ENCODE measurements around the gene MORC1.
"Not testable (repeated sequence)": the region's sequence is repeated elsewhere in the genome, so short reads cannot be mapped to it uniquely, and the experiment has no call there.

The MORC1 gene

DNA sequence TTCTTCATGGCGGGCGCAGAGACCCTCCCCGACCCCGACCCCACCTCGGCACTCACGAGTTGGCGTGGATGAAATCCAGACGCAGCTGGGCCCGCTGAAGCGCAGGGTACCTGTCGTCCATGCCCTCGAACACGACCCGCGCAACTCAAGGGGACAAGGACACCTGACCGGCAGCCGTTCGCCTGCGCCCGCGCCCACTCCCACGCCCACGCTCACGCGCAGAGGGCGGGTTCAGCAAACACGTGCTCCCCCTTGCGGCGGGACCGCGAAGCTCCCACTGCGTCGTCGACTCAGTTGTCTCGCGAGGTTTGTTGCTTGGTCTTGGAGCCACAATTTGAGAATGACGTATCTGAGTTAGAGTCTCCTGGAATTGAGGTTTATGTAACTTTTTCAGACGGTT, at the start of gene MORC1:
MORC1 (minus strand) TSS at position 196 of the 400 bp plus-strand sequence; CDS start at position 121, 75 bp downstream.
- Histone ChIP-seq H3K27me3 (ENCODE audit: control insufficient read depth, insufficient read depth, low read length) (no peaks in the 10 kb centered on the region), H3K36me3 (ENCODE audit: control insufficient read depth, insufficient read depth, low read length) (no peaks in the 10 kb centered on the region), H3K9ac (ENCODE audit: low read depth, low read length) (no peak within 1 kb of the TSS), H3K4me3 (ENCODE audit: low read depth, low read length) (no peak within 1 kb of the TSS), H3K4me1 (ENCODE audit: control insufficient read depth, insufficient read depth, low read length) (no peaks in the 10 kb centered on the region), H3K9me3 (ENCODE audit: control insufficient read depth, insufficient read depth, low read length) (no peaks in the 10 kb centered on the region)

GRCh38 chr3:109165905-109166304, 48.0 kb upstream of the MORC1 start:
- Histone ChIP-seq H3K4me3 (ENCODE audit: low read depth, low read length) (no peak overlapping the region), H3K4me1 (ENCODE audit: control insufficient read depth, insufficient read depth, low read length) (no peaks in the 10 kb centered on the region), H3K9me3 (ENCODE audit: control insufficient read depth, insufficient read depth, low read length) (no peaks in the 10 kb centered on the region), H3K27me3 (ENCODE audit: control insufficient read depth, insufficient read depth, low read length) (no peaks in the 10 kb centered on the region), H3K9ac (ENCODE audit: low read depth, low read length) (no peak overlapping the region), H3K36me3 (ENCODE audit: control insufficient read depth, insufficient read depth, low read length) (no peaks in the 10 kb centered on the region)

GRCh38 chr3:109161487-109162123, 43.7 kb upstream of the MORC1 start:
- Histone ChIP-seq H3K27me3 (ENCODE audit: control insufficient read depth, insufficient read depth, low read length) (no peaks in the 10 kb centered on the region), H3K9ac (ENCODE audit: low read depth, low read length) (no peak overlapping the region), H3K4me1 (ENCODE audit: control insufficient read depth, insufficient read depth, low read length) (no peaks in the 10 kb centered on the region), H3K4me3 (ENCODE audit: low read depth, low read length) (no peak overlapping the region), H3K9me3 (ENCODE audit: control insufficient read depth, insufficient read depth, low read length) (no peaks in the 10 kb centered on the region), H3K36me3 (ENCODE audit: control insufficient read depth, insufficient read depth, low read length) (no peaks in the 10 kb centered on the region)

DNA sequence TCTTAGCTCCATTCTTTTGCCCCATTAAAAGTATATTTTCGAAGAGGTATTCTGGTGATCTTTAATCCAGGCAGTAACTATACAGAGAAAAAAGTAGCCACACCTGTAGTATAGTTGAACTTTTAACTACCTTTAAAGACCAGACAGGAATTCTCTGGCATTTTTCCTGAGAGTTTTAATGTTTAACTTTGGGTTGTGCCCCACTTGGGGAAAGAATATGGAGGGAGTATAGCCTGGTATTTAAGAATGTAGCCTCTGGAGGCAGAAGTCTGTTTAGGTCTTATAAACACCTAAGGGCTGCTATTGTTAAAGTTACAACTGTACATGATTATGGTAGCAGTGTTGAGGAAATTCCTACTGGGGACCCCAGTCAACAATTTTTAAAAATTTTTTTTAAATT, 37.9 kb upstream of the MORC1 start:
- H3K9me3 ChIP-seq (ENCODE audit: control insufficient read depth, insufficient read depth, low read length), result no peaks in the 10 kb centered on the region
- H3K4me1 ChIP-seq (ENCODE audit: control insufficient read depth, insufficient read depth, low read length), result no peaks in the 10 kb centered on the region
- no peaks in the 10 kb centered on the region for H3K27me3 ChIP-seq (ENCODE audit: control insufficient read depth, insufficient read depth, low read length)
- H3K9ac ChIP-seq (ENCODE audit: low read depth, low read length), result no peak overlapping the region
- H3K36me3 ChIP-seq (ENCODE audit: control insufficient read depth, insufficient read depth, low read length), result no peaks in the 10 kb centered on the region
- H3K4me3 ChIP-seq (ENCODE audit: low read depth, low read length), result no peak overlapping the region

- Histone ChIP-seq H3K9me3 (ENCODE audit: control insufficient read depth, insufficient read depth, low read length) (no peaks in the 10 kb centered on the region), H3K36me3 (ENCODE audit: control insufficient read depth, insufficient read depth, low read length) (no peaks in the 10 kb centered on the region), H3K9ac (ENCODE audit: low read depth, low read length) (no peak overlapping the region), H3K4me1 (ENCODE audit: control insufficient read depth, insufficient read depth, low read length) (no peaks in the 10 kb centered on the region), H3K4me3 (ENCODE audit: low read depth, low read length) (no peak overlapping the region), H3K27me3 (ENCODE audit: control insufficient read depth, insufficient read depth, low read length) (no peaks in the 10 kb centered on the region)
Observed at GRCh38 chr3:109154979-109155378, 37.0 kb upstream of the MORC1 start.

GRCh38 chr3:109152320-109152719, 34.4 kb upstream of the MORC1 start:
- H3K4me3 ChIP-seq (ENCODE audit: low read depth, low read length), result no peak overlapping the region
- H3K4me1 ChIP-seq (ENCODE audit: control insufficient read depth, insufficient read depth, low read length), result peaks cover 5% of the 10 kb centered on the region
- no peaks in the 10 kb centered on the region for H3K36me3 ChIP-seq (ENCODE audit: control insufficient read depth, insufficient read depth, low read length)
- H3K9ac ChIP-seq (ENCODE audit: low read depth, low read length), result no peak overlapping the region
- no peaks in the 10 kb centered on the region for H3K9me3 ChIP-seq (ENCODE audit: control insufficient read depth, insufficient read depth, low read length)
- H3K27me3 ChIP-seq (ENCODE audit: control insufficient read depth, insufficient read depth, low read length), result no peaks in the 10 kb centered on the region

DNA sequence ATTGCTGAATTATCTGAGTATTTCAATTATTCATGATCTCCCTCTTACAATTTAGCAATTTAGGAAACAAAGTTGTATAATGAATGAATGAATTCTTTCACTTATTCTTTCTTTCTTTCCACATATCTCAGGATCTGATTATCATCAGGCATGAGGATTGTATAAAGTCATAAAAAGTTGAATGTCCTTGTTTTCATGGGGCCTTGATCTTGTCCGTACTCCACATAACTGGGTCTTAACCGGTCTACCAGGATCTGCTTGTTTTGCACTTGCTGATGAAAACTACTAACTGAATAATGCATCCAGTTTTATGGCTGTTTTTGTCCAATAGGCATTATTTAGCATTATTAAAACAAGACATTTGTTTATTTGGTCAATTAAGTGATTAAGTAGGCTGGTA, 31.1 kb upstream of the MORC1 start:
- H3K4me1 ChIP-seq (ENCODE audit: control insufficient read depth, insufficient read depth, low read length), result peaks cover 5% of the 10 kb centered on the region
- no peaks in the 10 kb centered on the region for H3K27me3 ChIP-seq (ENCODE audit: control insufficient read depth, insufficient read depth, low read length)
- no peaks in the 10 kb centered on the region for H3K36me3 ChIP-seq (ENCODE audit: control insufficient read depth, insufficient read depth, low read length)
- H3K9me3 ChIP-seq (ENCODE audit: control insufficient read depth, insufficient read depth, low read length), result no peaks in the 10 kb centered on the region
- no peak overlapping the region for H3K4me3 ChIP-seq (ENCODE audit: low read depth, low read length)
- H3K9ac ChIP-seq (ENCODE audit: low read depth, low read length), result no peak overlapping the region

DNA sequence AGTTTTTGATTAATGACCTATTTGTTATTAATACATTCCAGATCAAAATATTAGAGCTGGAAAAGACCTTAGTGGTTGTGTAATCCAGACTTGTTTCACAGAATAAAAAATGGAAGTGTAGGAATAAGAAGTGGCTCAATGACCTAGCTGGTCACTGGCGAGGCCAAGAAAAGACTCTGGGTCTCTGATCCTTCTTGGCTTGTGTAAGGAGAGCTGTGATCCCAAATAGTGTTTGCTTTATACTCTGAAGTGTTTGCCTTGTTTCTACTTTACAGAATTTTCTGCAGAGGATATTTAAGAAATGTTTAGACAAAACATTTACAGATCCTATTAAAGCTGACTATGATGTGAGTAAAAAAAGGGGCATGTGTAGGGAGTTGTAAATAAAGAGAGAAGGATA, 25.7 kb upstream of the MORC1 start:
- Histone ChIP-seq H3K9ac (ENCODE audit: low read depth, low read length) (no peak overlapping the region), H3K27me3 (ENCODE audit: control insufficient read depth, insufficient read depth, low read length) (no peaks in the 10 kb centered on the region), H3K36me3 (ENCODE audit: control insufficient read depth, insufficient read depth, low read length) (no peaks in the 10 kb centered on the region), H3K9me3 (ENCODE audit: control insufficient read depth, insufficient read depth, low read length) (no peaks in the 10 kb centered on the region), H3K4me3 (ENCODE audit: low read depth, low read length) (no peak overlapping the region), H3K4me1 (ENCODE audit: control insufficient read depth, insufficient read depth, low read length) (peaks cover 5% of the 10 kb centered on the region)

DNA sequence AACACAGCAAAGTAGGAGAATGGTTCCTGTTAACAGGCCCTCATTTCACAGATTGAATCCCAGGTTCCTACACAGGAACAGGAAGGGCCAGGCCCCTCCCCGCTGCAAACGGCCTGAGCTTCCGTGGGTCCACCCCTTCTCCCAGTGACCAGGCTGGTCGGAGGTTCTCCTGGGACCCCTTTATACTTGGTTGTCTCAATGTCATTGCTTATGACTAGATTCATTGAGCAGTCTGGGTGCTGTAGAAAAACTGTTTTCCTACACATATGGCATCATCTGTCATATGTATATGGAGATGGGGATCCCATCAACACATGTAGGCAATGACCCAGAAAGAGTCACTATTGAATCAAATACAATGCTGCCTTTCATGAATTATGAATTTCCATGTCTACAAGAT, 22.4 kb upstream of the MORC1 start:
- Histone ChIP-seq H3K9me3 (ENCODE audit: control insufficient read depth, insufficient read depth, low read length) (no peaks in the 10 kb centered on the region), H3K36me3 (ENCODE audit: control insufficient read depth, insufficient read depth, low read length) (no peaks in the 10 kb centered on the region), H3K27me3 (ENCODE audit: control insufficient read depth, insufficient read depth, low read length) (no peaks in the 10 kb centered on the region), H3K4me3 (ENCODE audit: low read depth, low read length) (no peak overlapping the region), H3K9ac (ENCODE audit: low read depth, low read length) (no peak overlapping the region), H3K4me1 (ENCODE audit: control insufficient read depth, insufficient read depth, low read length) (no peaks in the 10 kb centered on the region)

- Histone ChIP-seq H3K36me3 (ENCODE audit: control insufficient read depth, insufficient read depth, low read length) (no peaks in the 10 kb centered on the region), H3K4me1 (ENCODE audit: control insufficient read depth, insufficient read depth, low read length) (no peaks in the 10 kb centered on the region), H3K4me3 (ENCODE audit: low read depth, low read length) (no peak overlapping the region), H3K27me3 (ENCODE audit: control insufficient read depth, insufficient read depth, low read length) (no peaks in the 10 kb centered on the region), H3K9ac (ENCODE audit: low read depth, low read length) (no peak overlapping the region), H3K9me3 (ENCODE audit: control insufficient read depth, insufficient read depth, low read length) (no peaks in the 10 kb centered on the region)
Observed at GRCh38 chr3:109137761-109138160, 19.8 kb upstream of the MORC1 start.

DNA sequence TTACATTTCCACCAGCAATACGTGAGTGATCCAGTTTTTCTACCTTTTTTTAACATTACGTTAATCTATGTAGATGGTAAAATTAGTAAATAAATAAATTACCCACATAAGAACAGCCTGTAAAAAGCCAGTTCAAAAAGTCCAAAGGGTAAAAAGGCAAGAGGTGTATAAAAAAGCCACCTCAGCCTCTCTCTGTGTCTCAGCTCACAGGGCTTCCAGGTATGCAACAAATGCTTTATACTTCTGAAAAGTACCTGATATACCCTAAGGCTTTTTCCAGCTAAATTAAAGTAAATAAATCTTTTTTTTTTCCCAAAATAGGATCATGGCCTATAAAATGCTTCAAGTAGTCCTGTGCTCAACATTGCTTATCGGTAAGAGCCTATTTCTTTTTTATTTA, 18.6 kb upstream of the MORC1 start, which contains the start of gene C3orf85:
C3orf85 (plus strand) TSS at position 197 of the 400 bp plus-strand sequence; CDS start at position 326, 129 bp downstream.
- Histone ChIP-seq H3K36me3 (ENCODE audit: control insufficient read depth, insufficient read depth, low read length) (no peaks in the 10 kb centered on the region), H3K9ac (ENCODE audit: low read depth, low read length) (no peak within 1 kb of the TSS), H3K4me1 (ENCODE audit: control insufficient read depth, insufficient read depth, low read length) (no peaks in the 10 kb centered on the region), H3K27me3 (ENCODE audit: control insufficient read depth, insufficient read depth, low read length) (no peaks in the 10 kb centered on the region), H3K9me3 (ENCODE audit: control insufficient read depth, insufficient read depth, low read length) (no peaks in the 10 kb centered on the region), H3K4me3 (ENCODE audit: low read depth, low read length) (no peak within 1 kb of the TSS)

DNA sequence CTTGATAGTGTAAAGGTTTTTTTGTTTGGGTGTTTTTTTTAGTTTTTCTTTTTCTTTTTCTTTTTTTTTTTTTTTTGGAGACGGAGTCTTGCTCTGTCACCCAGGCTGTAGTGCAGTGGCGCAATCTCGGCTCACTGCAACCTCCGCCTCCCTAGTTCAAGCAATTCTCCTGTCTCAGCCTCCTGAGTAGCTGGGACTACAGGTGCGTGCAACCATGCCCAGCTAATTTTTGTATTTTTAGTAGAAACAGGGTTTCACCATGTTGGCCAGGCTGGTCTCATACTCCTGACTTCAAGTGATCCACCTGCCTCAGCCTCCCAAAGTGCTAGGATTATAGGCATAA, 15.5 kb upstream of the MORC1 start:
- not testable (repeated sequence) for H3K27me3 ChIP-seq (ENCODE audit: control insufficient read depth, insufficient read depth, low read length); H3K9me3 ChIP-seq (ENCODE audit: control insufficient read depth, insufficient read depth, low read length); H3K4me1 ChIP-seq (ENCODE audit: control insufficient read depth, insufficient read depth, low read length); H3K36me3 ChIP-seq (ENCODE audit: control insufficient read depth, insufficient read depth, low read length); H3K4me3 ChIP-seq (ENCODE audit: low read depth, low read length); H3K9ac ChIP-seq (ENCODE audit: low read depth, low read length)
